ENCODE measurements around the gene SLC10A7. TPM values are rescaled to one million over a fixed set of nuclear protein-coding genes. Genes with fewer than 3 reads are reported as not detected.

The SLC10A7 gene
- total and polyA plus RNA-seq, 10 of the 15 experiments (the other 5 are each of a cell fraction or from before 2014, with no cell fraction given), result 4.6 to 23.7 (median 15.6) TPM

DNA sequence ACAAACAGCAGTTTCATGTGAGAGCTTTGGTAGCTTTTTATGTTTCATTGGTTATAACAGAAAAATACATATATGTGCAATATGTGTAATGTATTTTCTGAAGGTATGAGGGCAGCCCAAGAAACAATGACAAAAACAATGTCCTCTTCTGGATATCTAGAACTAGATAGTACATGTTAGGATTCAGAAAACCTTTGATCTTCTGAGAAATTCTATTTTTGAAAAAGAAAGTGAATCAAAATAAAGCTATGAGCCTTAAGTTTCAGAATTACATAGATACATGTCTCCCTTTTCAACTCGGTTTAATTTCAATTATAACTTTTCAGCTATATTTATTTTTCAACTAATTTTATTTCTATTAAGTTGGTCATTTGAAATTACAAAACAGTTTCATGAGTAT, 175.5 kb downstream of the SLC10A7 start (continued):
- TF ChIP-seq WRNIP1 (IDR thresholded peaks at IDR 0.05; ENCODE audit: borderline replicate concordance, low read depth, low read length) (no peak), SMC3 (IDR thresholded peaks at IDR 0.05; ENCODE audit: borderline replicate concordance, low read length) (no peak), CHD4 (IDR thresholded peaks at IDR 0.05) (no peak), BACH1 (IDR thresholded peaks at IDR 0.05; ENCODE audit: borderline replicate concordance) (no peak), IKZF2 (IDR thresholded peaks at IDR 0.05) (no peak), TCF7 (IDR thresholded peaks at IDR 0.05; ENCODE audit: borderline replicate concordance) (peak; percentile 91), IKZF1 (conservative IDR thresholded peaks at IDR 0.05) (no peak), BMI1 (IDR thresholded peaks at IDR 0.05; ENCODE audit: borderline replicate concordance) (no peak), SPI1 (IDR thresholded peaks at IDR 0.05; ENCODE audit: borderline replicate concordance, insufficient read depth, low read depth, low read length) (no peak), POLR2A (IDR thresholded peaks at IDR 0.05; ENCODE audit: low read depth, low read length) (no peak), SREBF1 (IDR thresholded peaks at IDR 0.05; ENCODE audit: low read length) (no peak), USF2 (IDR thresholded peaks at IDR 0.05; ENCODE audit: borderline replicate concordance, low read depth, low read length) (no peak), MEF2A (IDR thresholded peaks at IDR 0.05; ENCODE audit: insufficient read depth, low read depth, low read length) (peak; percentile 75), MYC (IDR thresholded peaks at IDR 0.05; ENCODE audit: insufficient read depth, insufficient read length, insufficient replicate concordance, low read length, severe bottlenecking) (no peak), IRF4 (IDR thresholded peaks at IDR 0.05; ENCODE audit: low read depth, low read length) (no peak), CHD1 (IDR thresholded peaks at IDR 0.05; ENCODE audit: low read depth, low read length) (no peak), NKRF (conservative IDR thresholded peaks at IDR 0.05) (no peak), NBN (IDR thresholded peaks at IDR 0.05) (no peak)
- TF ChIP-seq, protein P1, sequence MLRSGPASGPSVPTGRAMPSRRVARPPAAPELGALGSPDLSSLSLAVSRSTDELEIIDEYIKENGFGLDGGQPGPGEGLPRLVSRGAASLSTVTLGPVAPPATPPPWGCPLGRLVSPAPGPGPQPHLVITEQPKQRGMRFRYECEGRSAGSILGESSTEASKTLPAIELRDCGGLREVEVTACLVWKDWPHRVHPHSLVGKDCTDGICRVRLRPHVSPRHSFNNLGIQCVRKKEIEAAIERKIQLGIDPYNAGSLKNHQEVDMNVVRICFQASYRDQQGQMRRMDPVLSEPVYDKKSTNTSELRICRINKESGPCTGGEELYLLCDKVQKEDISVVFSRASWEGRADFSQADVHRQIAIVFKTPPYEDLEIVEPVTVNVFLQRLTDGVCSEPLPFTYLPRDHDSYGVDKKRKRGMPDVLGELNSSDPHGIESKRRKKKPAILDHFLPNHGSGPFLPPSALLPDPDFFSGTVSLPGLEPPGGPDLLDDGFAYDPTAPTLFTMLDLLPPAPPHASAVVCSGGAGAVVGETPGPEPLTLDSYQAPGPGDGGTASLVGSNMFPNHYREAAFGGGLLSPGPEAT (IDR thresholded peaks at IDR 0.05; ENCODE audit: low read depth), result no peak
- TF ChIP-seq, protein P2, sequence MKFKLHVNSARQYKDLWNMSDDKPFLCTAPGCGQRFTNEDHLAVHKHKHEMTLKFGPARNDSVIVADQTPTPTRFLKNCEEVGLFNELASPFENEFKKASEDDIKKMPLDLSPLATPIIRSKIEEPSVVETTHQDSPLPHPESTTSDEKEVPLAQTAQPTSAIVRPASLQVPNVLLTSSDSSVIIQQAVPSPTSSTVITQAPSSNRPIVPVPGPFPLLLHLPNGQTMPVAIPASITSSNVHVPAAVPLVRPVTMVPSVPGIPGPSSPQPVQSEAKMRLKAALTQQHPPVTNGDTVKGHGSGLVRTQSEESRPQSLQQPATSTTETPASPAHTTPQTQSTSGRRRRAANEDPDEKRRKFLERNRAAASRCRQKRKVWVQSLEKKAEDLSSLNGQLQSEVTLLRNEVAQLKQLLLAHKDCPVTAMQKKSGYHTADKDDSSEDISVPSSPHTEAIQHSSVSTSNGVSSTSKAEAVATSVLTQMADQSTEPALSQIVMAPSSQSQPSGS (IDR thresholded peaks at IDR 0.05; ENCODE audit: low read length), result peak; percentile 22; the same call in 1 of the 2 replicates
